ENCODE data around the gene HSD17B2.

DNA sequence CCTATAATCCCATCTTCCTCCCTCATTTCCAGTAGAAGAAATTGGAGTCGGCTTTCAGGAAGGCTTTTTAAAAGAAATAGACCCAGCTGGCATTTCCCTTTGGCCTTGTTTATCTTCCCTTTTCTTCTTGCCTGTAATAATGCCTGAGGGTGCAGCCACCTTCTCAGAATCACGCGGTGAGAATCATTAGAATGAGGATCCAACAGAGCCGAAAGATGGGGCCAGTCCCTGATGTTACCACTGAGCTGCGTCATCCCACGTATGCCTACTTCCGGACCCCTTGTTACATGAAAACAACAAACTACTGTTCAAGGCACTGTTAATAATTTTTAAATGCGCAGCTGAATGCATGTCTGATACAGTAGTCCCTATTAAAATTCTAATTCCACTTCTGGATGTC is 47.9 kb upstream of the HSD17B2 start:
- no peak for TF ChIP-seq CTCF (conservative IDR thresholded peaks at IDR 0.05; ENCODE audit: low read depth, low read length)
- no peak for TF ChIP-seq RAD21 (IDR thresholded peaks at IDR 0.05; ENCODE audit: low read length)
- TF ChIP-seq MAFK (IDR thresholded peaks at IDR 0.05; ENCODE audit: low read depth, low read length) = no peak
- TF ChIP-seq USF2 (IDR thresholded peaks at IDR 0.05; ENCODE audit: low read depth, low read length) = no peak
- no peak for TF ChIP-seq POLR2A (IDR thresholded peaks at IDR 0.05; ENCODE audit: low read depth, low read length)
- TF ChIP-seq CHD1 (IDR thresholded peaks at IDR 0.05; ENCODE audit: low read depth, low read length) = no peak
- no peak for TF ChIP-seq SMC3 (IDR thresholded peaks at IDR 0.05; ENCODE audit: low read depth, low read length)

All from IMR-90 (cell line).